GM19328 (cell line): Measurements from ENCODE around the gene CTSZ.
"Not testable (repeated sequence)": the region's sequence is repeated elsewhere in the genome, so short reads cannot be mapped to it uniquely, and the experiment has no call there.

Experiments used
- ATAC-seq: cut with Tn5 transposase; IDR thresholded peaks from one replicate; pipeline ENCODE4 v1.9.1; 2021; ENCODE audit warnings: mild to moderate bottlenecking, moderate library complexity; ENCODE audit not compliant: unreplicated experiment

CTSZ gene

DNA sequence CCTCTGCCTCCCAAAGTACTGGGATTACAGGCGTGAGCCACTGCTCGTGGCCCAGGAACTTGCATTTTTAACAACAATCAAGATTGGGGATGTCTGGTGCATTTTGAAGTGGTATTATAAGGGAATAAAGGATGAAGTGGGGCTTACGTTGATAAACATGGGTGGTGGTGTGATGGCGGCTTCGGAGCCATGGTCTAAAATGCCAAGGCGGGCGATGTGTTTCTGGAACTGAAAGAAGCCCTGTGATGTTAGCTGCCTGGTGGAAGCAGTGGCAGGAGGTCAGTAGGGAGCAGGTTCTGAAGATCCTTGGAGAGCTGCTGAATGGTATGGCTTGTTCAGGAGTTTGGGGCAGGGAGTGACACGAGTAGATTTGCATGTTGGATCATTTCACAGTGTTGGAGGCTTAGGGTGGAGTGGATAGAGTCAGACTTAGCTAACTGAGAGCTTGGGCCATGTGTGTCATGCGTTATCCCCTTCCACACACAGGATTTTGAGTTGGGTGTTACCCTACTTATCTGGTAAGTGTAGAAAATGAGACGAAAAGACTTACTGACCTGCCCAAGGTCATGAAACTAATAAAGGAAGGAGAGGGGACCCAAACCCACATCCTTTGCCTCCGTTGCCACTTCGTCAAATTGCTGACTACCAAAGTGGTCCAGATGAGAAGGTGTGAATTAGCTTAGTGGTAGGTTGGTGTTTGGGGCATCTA lies 24.5 kb downstream of the CTSZ start:
- ATAC-seq = no peak

DNA sequence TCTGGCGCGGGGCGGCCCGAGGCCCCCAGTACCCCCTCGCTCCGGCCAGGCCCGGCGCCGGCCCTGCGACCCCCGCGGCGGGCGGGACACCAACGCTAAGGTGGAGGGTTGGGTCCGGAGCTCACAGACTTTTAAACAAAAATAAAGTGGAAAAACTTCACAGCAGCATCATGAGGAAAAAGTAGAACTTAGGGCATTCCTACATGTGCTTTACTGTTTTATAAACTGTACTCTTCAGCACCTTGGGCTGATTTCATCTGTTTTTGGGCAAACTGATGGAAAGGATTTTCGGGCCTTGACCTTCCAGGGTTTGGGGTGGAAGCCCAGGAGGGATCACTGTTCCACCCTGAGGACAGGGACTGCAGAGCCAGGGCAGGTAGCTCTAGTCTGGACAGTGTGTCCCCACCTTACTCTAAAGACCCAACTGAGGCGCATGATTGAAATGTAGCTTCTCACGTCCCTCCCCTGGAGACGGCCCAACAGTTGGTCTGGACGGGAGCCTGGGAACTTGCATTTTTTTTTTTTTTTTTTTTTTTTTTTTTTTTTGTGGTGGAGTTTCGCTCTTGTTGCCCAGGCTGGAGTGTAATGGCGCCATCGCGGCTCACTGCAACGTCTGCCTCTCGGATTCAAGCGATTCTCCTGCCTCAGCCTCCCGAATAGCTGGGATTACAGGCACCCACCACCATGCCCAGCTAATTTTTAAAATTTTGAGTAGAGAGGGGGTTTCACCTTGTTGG lies 25.3 kb downstream of the CTSZ start:
- peak; percentile 1 for ATAC-seq

DNA sequence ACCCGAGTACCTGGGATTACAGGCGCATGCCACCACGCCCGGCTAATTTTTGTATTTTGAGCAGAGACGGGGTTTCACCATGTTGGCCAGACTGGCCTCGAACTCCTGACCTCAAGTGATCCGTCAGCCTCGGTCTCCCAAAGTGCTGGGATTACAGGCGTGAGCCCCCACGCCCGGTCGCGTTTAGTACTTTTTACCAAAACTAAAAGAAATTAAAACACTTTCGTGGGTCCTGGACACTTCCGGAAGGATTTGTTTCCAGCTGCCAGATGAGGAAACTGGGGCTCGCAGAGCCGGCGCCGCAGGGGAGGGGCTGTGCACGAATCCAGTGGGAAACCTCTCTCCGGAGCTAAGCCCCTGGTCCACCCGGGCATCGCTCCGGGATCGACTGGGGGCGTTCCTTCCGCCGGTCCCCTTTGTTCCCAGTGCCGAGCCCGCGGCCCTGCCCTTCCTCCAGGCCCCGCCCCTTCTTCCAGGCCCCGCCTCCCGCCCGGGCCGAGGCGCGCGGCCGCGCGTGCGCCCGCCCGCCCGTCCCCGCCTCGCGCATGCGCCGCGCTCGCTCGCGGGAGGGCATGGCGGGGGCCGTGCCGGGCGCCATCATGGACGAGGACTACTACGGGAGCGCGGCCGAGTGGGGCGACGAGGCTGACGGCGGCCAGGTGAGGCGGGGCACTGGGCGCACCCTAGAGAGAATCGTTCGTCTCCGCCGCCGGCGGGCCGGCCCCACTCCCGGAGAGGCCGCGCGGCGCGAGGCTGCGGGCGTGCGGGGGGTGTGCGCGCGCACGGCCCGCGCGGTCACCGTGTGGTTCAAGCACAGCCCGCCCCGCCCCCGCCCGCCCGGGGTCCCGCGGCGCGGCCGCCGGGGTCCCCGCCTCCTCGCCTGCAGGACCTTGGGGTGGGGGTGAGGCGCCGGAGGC lies 26.1 kb downstream of the CTSZ start, which contains the start of gene NELFCD:
Gene NELFCD (plus strand): TSS at position 546 of the 917 bp plus-strand sequence. CDS start 54 bp downstream, at position 600.
- ATAC-seq = peak; percentile 74

DNA sequence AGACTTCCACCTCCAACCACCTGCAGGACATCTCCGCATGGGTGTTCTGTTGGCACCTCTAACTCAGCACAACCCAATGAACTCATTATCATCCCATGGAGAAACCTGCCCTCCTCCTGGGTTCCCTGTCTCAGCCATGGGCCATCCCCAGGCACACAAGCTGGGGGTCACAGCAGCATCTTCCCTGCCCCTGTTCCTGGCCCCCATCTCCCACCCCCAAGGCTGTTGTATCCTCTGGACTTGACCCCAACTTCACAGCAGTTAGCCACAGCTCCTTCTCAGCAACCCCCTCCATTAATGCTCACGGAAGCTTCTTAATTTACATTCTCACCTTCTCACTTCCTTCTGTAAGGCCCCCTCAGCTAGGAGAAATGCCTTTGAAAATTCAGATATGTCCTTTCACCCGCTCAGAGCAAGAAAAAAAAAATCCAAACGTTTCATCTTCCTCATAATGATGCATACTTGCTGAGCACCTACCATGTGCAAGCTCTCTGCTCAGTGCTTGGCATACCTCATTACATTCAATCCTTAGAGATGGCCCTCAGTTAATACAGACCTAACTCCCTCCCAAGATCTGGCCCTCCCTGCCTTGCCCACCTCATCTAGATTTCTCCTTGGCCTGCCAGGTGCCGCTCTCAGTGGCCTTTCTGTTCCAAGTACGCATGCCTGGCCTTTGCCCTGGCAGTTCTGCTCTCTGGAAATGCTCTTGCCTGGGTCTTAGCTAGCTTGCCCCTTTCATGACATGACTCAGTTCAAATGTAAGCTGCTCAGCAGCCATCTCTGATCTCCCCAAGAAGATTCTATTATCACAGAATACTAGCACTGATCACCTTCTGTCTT lies 28.5 kb downstream of the CTSZ start:
- no peak for ATAC-seq

DNA sequence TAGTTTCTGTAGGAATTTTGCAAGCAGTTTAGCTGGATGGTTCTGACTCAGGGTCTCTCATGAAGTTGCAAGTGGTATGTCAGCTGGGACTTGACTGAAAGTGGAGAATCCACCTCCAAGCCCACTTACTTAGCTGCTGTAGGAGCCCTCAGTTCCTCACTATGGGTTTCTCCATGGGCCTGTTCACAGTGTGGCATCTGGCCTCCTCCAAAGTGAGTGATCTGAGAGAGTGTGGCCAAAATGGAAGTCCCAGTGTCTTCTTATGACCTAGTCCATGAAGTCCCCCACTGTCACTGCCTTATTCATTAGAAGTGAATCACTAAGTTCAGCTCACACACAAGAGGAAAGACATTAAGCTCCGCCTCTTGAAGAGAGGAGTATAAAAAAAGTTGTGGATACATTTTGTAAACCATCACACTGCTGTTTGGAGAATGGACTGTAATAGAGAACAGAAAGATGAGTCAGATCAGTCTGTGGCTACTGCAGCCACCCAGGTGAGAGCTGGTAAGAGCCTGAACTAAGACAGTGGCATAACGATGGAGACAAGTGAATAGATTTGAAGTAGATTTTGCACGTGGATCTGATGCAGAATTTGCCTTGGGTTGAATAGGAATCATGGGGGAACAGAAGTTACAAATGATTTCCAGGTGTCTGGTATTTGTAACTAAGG lies 30.9 kb downstream of the CTSZ start:
- no peak for ATAC-seq

DNA sequence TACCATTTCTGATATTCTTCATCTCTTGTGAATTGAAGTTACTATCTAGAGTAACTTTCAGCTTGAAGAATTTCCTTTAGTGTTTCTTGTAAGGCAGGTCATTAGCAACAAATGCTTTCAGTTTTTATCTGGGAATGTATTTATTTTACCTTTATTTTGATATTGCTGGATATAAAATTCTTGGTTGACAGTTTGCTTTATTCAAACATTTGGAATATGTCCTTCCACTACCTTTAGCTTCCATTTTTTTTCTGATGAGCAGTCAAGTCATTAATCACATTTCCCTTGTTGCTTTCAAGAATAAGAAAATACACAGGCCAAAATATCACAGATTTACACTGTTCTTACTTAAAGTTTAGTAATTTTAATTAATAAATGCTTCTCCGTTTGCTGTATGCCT lies 31.7 kb downstream of the CTSZ start:
- ATAC-seq = no peak

DNA sequence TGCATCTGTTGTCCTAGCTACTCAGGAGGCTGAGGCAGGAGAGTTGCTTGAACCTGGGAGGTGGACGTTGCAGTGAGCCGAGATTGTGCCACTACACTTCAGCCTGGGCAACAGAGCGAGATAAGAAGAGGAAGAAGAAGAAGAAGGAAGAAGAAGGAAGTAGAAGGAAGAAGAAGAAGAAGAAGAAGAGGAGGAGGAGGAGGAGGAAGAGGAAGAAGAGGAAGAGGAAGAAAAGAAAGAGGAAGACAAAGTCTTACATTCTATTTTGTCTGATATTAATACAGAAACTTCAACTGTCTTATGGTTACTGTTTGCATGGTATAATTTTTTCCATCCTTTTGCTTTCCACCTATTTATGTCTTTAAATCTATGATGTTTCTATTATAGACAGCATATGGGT lies 33.2 kb downstream of the CTSZ start:
- no peak for ATAC-seq

DNA sequence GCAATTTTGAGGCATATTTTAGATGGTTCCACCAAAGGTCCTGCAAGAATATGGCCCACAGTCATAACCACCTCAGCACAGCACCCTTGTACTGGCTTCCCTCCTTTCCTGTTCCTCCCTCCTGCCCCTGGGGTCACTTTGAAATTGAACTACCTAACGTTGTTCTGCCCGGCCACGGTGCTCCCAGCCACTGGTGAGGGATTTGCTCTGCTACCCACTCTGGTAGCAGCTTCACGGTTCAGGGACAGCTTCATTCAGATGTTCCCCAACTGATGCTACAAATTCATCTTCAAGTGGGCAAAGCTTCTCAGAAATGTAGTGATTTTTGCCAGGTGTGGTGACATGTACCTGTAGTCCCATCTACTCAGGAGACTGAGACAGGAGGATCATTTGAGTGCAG lies 33.9 kb downstream of the CTSZ start:
- ATAC-seq = no peak

DNA sequence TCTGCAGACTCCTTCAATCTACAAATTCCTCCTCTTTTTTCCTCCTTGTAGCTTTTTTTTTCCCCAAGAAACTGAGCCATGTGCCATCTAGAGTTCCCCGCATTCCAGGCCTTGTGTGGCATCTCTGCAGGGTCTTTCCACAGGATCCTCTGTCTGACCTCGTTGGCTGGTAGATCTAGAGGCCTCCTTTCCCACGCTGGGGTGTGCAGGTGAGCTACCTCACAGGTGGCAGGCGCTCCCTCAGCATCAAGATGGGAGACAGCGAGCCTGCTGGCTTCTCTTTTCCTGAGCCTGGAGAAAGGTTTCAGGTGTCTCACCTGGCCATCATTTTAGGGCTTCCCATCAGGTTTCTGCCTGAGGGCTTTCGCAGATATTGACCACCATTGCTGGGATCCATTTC lies 35.6 kb downstream of the CTSZ start:
- ATAC-seq = no peak

DNA sequence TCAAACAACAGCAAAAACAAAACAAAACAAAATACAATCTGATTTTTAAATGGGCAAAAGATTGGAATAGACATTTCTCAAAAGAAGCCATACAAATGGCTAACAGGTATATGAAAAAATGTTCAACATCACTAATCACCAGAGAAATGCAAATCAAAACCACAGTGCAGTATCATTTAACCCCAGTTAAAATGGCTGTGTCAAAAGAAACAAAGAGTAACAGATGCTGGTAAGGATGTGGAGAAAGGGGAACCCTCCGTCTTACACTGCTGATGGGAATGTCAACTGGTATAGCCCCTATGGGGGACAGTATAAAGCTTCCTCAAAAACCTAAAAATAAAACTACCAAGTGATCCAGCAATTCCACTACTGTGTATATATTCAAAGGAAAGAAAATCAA lies 36.9 kb downstream of the CTSZ start:
- peak; percentile 60 for ATAC-seq

DNA sequence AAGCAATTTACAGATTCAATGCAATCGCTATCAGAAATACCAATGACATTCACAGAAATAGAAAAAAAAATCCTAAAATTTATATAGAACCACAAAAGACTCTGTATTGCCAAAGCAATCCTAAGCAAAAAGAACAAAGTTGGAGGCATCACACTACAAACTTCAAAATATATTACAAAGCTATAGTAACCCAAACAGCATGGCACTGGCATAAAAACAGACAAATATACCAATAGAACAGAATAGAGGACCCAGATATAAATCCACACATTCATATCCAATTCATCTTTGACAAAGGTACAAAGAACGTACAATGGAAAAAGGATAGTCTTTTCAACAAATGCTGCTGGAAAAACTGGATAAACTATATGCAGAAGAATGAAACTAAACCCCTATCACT lies 37.6 kb downstream of the CTSZ start:
- no peak for ATAC-seq

DNA sequence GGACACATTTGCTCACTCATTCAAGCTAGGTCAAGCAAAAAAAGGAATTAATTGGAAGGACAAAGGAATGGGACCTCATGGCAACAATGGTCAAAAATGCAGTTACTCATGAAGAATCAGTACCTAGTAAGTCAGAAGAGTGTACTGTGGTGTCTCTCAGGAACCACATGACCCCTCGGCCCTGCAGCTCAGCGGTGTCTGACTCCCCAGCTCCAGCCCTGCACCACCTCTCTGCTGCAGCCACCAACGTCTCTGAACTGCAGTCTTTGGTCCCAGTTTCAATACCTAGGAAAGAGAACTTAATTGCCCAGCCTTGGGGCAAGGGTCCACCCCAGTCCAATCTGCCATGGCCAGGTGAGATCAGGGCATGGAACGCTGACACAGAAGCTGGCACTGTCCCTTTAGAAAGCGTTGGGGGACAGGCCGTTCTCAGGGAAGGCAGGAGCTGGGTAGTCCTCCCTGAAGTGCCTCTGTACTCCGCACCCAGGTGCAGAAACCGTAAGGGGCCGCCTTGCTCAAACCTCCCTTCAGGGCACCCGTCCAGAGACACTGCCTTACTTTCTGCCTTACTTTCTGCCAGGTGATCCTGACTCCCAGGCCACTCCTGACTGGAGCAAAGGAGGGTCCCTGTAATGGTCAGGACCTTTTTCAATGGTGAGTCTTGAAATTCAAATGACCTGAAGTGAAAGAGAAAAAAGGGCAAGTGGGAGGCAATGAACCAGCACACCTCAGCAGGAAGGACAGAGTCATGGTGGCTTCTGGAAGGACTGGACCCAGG lies 39.2 kb downstream of the CTSZ start:
- ATAC-seq = no peak

DNA sequence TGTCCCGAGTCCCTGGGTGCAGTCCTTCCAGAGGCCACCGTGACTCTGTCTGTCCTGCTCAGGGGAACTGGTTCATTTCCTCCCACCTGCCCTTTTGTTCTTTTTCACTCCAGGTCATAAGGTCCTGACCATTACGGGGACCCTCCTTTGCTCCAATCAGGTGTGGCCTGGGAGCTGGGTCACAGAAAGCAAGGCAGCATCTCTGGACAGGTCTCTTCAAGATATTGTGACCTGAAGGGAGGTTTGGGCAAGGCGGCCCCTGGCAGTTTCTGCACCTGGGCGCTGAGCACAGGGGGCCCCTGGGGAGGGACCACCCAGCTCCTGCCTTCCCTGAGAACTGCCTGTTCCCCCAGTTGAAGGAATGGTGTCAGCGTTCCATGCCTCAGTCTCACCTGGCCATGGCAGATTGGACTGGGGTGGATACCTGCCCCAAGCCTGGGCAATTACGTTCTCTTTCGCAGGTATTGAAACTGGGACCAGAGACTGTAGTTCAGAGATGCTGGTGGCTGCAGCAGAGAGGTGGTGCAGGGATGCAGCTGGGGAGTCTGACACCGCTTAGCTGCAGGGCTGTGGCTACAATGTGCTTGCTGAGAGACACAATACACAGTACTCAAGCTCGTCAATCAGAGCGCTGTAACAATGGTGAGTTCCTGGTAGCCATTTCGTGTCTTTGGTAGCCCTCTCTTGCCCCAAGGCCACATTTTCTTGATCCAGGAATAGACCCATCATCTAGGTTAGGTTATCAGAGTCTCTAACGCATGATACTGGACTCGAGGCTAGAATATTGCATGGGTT lies 41.6 kb downstream of the CTSZ start:
- ATAC-seq = no peak

DNA sequence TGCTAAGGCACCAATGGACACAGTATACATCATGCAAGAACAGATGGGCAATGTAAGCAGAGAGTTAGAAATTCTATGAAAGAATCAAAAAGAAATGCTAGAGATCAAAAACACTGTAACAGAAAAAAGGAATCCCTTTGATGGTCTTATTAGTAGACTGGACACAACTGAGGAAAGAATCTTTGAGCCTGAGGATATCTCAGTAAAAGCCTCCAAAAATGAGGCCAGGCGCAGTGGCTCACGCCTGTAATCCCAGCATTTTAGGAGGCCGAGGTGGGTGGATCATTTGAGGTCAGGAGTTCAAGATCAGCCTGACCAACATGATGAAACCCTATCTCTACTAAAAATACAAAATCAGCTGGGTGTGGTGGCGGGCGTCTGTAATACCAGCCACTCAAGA lies 43.1 kb downstream of the CTSZ start:
- not testable (repeated sequence) for ATAC-seq

DNA sequence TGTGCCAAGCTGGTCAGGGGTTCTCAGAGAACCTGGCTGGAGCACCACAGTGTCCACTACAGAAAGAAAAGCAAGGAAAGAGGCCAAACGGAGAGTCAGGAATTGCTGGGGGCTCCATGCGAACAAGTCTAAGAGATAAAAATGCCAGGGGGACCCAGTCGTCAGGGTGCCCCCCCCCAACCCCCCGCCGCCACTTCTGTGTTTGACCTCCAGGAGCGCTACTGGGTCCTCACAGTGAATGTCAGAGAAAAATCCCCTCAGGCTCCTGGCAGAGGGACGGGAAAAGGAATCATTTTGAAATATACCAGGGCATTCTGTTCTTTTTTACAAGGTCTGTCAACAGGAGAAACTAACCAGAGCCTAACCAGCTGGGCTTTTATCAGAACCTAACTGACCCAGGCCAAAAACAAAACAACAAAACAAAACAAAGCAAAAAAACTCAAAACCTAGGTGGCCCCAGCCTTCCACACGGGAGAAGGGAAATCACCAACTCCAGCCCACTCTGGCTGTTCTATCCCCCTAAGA lies 43.9 kb downstream of the CTSZ start:
- no peak for ATAC-seq

DNA sequence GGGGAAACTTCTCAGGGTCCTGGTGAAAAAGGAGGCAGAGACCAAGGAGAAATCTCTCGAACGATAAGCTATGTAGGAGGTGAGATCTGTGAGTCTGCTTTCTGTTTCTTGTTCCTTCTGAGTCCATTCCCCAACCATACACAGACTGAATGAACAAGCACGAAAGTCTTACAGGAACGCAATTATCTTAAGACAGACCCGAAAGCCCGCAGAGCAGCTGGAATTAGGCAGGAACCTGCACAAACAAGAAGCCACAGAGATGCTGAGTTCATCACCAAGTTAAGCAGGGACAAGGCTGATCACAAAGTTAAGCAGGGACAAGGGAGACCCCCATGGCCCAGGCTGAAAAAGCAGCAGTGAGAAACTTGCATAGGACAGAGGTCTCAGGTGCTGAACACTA lies 47.4 kb downstream of the CTSZ start:
- no peak for ATAC-seq

DNA sequence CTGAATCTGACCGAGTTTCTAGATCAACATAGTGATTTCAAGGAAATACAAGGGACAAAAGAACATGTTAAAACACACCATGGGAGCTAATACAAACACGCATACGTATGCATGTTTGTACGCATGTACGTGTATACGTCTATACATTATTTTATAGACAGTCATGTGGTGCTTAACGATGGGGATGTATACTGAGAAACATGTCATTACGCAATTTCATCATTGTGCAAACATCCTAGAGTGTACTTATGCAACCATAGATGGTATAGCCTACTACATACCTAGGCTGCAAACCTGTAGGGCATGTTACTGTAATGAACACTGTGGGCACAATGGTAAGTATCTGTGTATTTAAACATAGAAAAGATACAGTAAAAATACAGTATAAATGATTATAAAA lies 51.0 kb downstream of the CTSZ start:
- no peak for ATAC-seq

DNA sequence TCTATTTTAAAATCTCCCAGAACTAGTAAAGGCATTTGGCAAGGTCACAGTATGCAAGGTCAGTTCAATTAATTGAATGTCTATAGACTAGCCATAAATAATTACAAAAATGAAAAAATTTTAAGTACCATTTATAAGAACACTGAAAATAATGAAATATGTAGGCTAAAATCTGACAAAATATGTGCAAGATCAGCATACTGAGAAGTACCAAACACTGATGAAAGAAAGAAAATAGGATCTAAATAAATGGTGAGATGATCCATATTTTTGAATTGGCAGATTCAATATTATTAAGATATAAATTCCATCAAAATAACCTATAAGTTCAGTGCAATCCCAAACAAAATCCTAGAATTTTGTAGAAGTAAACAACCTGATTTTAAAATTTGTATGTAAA lies 54.0 kb downstream of the CTSZ start:
- ATAC-seq = no peak
